Activated T-cell treated with anti-CD3 and anti-CD28 coated beads, Interleukin-2, amount 50 U/mL, for 72 hours (primary cell): ENCODE measurements around the gene PCSK2. TPM values are rescaled to one million over a fixed set of nuclear protein-coding genes. Genes with fewer than 3 reads are reported as not detected.

Source experiments
- ATAC-seq, 2 donors: fragments of 150-1000 bp; cut with Tn5 transposase; replicated peaks in 1 of 2; 2 replicates each; pipeline ENCODE4 v1.10.0; 2021; ENCODE audit warnings: moderate library complexity in 2 of 2, mild to moderate bottlenecking in 1 of 2
- DNase-seq, 2 donors: peaks; one replicate each; pipeline ENCODE4 v3.0.0; 2021 to 2022; ENCODE audit warnings: mixed read lengths in 1 of 2
- H3K27ac Mint-ChIP-seq: one replicate; pipeline ENCODE4 v1.8.0; 2022; ENCODE audit warnings: mild to moderate bottlenecking, moderate library complexity, mixed read lengths
- H3K27me3 Mint-ChIP-seq: one replicate; pipeline ENCODE4 v1.8.0; 2022; ENCODE audit warnings: low read depth, mixed read lengths
- H3K36me3 Mint-ChIP-seq, 2 donors: one replicate each; pipeline ENCODE4 v1.8.0; 2022; ENCODE audit warnings: mixed read lengths in 2 of 2, mild to moderate bottlenecking in 1 of 2; ENCODE audit not compliant: insufficient read depth in 2 of 2
- H3K4me1 Mint-ChIP-seq: one replicate; pipeline ENCODE4 v1.8.0; 2022; ENCODE audit warnings: low read depth, mixed read lengths
- H3K4me3 Mint-ChIP-seq, 2 donors: one replicate each; pipeline ENCODE4 v1.8.0; 2022; ENCODE audit warnings: mild to moderate bottlenecking in 2 of 2, mixed read lengths in 2 of 2, moderate library complexity in 2 of 2
- H3K9me3 Mint-ChIP-seq, 2 donors: one replicate each; pipeline ENCODE4 v1.8.0; 2022; ENCODE audit warnings: mixed read lengths in 2 of 2
- total RNA-seq, 2 donors: library from RNA; stranded (reverse); gene quantifications; one replicate each; pipeline ENCODE4 v1.2.3, GENCODE V29; 2022

The PCSK2 gene
- total RNA-seq, 2 donors from 2014 or later = not detected

DNA sequence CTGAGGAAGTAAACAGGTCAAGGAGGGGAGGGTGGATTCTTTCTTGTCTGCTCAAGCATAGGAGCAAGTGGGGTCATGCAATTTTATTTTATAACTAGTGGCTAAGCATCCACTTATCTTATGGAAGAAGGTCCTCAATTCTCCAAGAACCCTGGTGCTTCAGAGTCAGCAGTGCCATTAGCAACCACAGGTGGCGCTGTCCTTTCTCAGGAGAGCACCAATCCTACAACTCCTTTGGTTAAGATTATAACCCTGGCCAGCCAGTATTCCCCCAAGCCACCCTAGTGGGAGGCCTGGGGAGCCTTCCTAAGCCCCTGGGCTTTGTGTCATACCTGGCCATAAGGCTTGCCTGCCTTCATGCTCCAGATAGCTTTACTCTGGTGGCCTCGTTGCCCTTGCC lies 60.7 kb downstream of the PCSK2 start:
- Mint-ChIP-seq H3K4me1 (no peaks in the 10 kb centered on the region), H3K36me3 (no peaks in the 10 kb centered on the region), H3K9me3 (no peaks in the 10 kb centered on the region), H3K4me3 (no peak overlapping the region), H3K27me3 (no peaks in the 10 kb centered on the region), H3K27ac (no peak overlapping the region)
- no peak for DNase-seq
- no peak for ATAC-seq

- H3K4me1 Mint-ChIP-seq = no peaks in the 10 kb centered on the region
- no peaks in the 10 kb centered on the region for H3K9me3 Mint-ChIP-seq
- H3K27me3 Mint-ChIP-seq = no peaks in the 10 kb centered on the region
- no peak overlapping the region for H3K27ac Mint-ChIP-seq
- H3K4me3 Mint-ChIP-seq = no peak overlapping the region
- DNase-seq = no peak
- no peaks in the 10 kb centered on the region for H3K36me3 Mint-ChIP-seq
- ATAC-seq = no peak
Measured at GRCh38 chr20:17287998-17288397, 61.2 kb downstream of the PCSK2 start.

- Mint-ChIP-seq H3K9me3 (peaks cover 0 to 2% of the 10 kb centered on the region in 2 donors), H3K27ac (no peak overlapping the region), H3K36me3 (no peaks in the 10 kb centered on the region), H3K27me3 (no peaks in the 10 kb centered on the region), H3K4me3 (no peak overlapping the region), H3K4me1 (no peaks in the 10 kb centered on the region)
- DNase-seq (no peak), ATAC-seq (no peak)
Measured at GRCh38 chr20:17295151-17295726, 68.4 kb downstream of the PCSK2 start.

GRCh38 chr20:17295991-17296390 lies 69.2 kb downstream of the PCSK2 start:
- no peaks in the 10 kb centered on the region for H3K36me3 Mint-ChIP-seq

GRCh38 chr20:17298171-17298570 lies 71.3 kb downstream of the PCSK2 start:
- Mint-ChIP-seq H3K27ac (no peak overlapping the region), H3K36me3 (no peaks in the 10 kb centered on the region), H3K4me3 (no peak overlapping the region), H3K4me1 (no peaks in the 10 kb centered on the region), H3K27me3 (no peaks in the 10 kb centered on the region), H3K9me3 (peaks cover 0 to 2% of the 10 kb centered on the region in 2 donors)
- DNase-seq (no peak), ATAC-seq (no peak)

More at GRCh38 chr20:17295991-17296390, 69.2 kb downstream of the PCSK2 start:
- Mint-ChIP-seq H3K27ac (no peak overlapping the region), H3K27me3 (no peaks in the 10 kb centered on the region), H3K4me1 (no peaks in the 10 kb centered on the region), H3K9me3 (peaks cover 0 to 2% of the 10 kb centered on the region in 2 donors), H3K4me3 (no peak overlapping the region)
- ATAC-seq = no peak
- DNase-seq = no peak

DNA sequence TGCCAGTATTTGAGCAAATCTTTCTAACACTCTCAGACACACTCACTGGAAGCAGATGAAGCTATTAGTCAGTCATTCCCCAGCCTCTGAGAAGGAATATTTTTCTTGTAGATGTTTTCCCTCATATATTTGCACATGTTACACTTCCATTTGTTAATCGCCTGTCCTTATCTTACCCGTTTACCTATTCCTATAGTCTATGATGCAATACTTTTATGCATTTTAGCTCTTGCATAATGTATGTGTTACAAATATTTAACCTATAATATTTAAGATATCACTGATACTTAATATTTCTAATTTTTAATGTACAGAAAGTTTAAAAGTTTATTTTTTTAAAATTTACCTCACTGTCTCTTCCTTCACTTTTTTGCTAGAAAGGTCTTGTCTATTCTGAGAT lies 71.9 kb downstream of the PCSK2 start:
- ATAC-seq = no peak
- H3K4me3 Mint-ChIP-seq = no peak overlapping the region

GRCh38 chr20:17300113-17300512 lies 73.3 kb downstream of the PCSK2 start:
- Mint-ChIP-seq H3K27me3 (peaks cover 3% of the 10 kb centered on the region), H3K4me3 (no peak overlapping the region), H3K36me3 (no peaks in the 10 kb centered on the region), H3K4me1 (no peaks in the 10 kb centered on the region), H3K27ac (no peak overlapping the region), H3K9me3 (no peaks in the 10 kb centered on the region)
- no peak for DNase-seq
- ATAC-seq = no peak

More for the DNA sequence above, 71.9 kb downstream of the PCSK2 start:
- no peaks in the 10 kb centered on the region for H3K4me1 Mint-ChIP-seq
- no peak overlapping the region for H3K27ac Mint-ChIP-seq
- DNase-seq = no peak
- no peaks in the 10 kb centered on the region for H3K27me3 Mint-ChIP-seq
- H3K36me3 Mint-ChIP-seq = no peaks in the 10 kb centered on the region
- peaks cover 0 to 2% of the 10 kb centered on the region in 2 donors for H3K9me3 Mint-ChIP-seq

DNA sequence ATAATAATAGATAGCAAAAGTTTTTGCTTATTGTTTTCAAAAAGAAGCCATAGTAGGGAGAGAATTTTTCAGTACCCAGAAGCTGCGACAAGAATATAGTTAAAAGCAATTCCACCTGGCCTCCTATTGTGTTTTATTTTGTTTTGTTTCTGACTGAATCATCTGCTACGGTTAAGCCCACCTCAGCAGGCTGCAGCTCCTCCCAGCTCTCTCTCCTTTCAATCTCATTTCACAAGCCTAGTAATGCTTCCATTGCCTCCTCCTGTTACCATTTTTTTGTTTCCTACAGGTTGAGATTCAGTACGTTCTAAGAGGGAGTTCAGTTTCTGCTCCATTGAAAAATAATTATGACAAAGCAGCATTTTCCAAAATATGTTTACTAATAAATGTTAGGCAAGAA lies 77.9 kb downstream of the PCSK2 start:
- Mint-ChIP-seq H3K4me1 (no peaks in the 10 kb centered on the region), H3K27ac (no peak overlapping the region), H3K36me3 (no peaks in the 10 kb centered on the region), H3K9me3 (peaks cover 3 to 4% of the 10 kb centered on the region in 2 donors), H3K27me3 (peaks cover 6% of the 10 kb centered on the region), H3K4me3 (no peak overlapping the region)
- no peak for DNase-seq
- ATAC-seq = no peak

- Mint-ChIP-seq H3K9me3 (peaks cover 3 to 5% of the 10 kb centered on the region in 2 donors), H3K4me1 (no peaks in the 10 kb centered on the region), H3K4me3 (no peak overlapping the region), H3K36me3 (no peaks in the 10 kb centered on the region), H3K27ac (no peak overlapping the region), H3K27me3 (peaks cover 6% of the 10 kb centered on the region)
- DNase-seq (no peak), ATAC-seq (no peak)
Measured at GRCh38 chr20:17306427-17306826, 79.6 kb downstream of the PCSK2 start.

- H3K4me3 Mint-ChIP-seq = no peak overlapping the region
- peaks cover 38% of the 10 kb centered on the region for H3K27me3 Mint-ChIP-seq
- H3K36me3 Mint-ChIP-seq = no peaks in the 10 kb centered on the region
- no peak for ATAC-seq
- no peak for DNase-seq
- H3K4me1 Mint-ChIP-seq = no peaks in the 10 kb centered on the region
- no peak overlapping the region for H3K27ac Mint-ChIP-seq
- peaks cover 0 to 2% of the 10 kb centered on the region in 2 donors for H3K9me3 Mint-ChIP-seq
Measured at GRCh38 chr20:17314264-17314663, 87.4 kb downstream of the PCSK2 start.

DNA sequence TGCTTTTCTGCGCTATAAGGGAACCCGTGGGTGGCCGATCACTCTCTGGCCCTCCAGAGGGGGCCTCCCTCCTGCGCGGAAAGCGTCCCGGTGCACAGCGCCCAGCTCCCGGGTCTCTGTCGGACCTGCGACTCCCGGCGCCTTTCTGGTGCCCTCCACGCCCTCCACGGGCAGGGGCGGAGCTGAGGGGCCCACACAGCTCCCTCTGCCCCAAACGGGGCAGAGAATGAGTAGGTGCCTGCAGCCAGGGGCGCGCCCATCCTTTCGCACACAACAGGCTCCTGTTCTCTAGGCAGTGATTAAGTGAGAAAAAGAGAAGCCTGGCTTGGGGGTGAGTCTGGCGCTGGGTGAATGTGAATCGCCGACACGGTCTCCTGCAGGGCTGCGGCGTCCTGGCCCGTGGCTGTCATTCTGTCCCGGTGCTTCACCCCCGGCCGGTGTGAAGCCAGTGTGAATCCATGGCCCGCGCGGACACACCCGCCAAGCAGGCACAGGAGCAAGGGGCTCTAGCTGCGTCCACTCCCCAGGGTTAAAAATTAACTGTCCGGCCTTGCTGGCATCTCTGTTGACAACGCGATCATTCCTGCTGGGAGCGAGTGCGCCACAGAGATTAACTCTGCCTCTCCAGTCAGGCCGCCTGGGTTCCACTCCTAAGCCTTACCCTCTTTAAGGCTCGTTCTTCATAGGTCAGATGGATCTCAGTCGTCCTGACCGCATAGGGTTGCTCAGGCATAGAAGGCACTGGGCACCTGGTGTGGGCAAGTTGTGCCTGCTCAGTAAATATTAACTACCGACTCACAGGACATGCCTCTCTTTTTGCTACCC lies 88.8 kb downstream of the PCSK2 start:
- H3K9me3 Mint-ChIP-seq = no peaks in the 10 kb centered on the region
- no peaks in the 10 kb centered on the region for H3K4me1 Mint-ChIP-seq
- no peak for DNase-seq
- no peak overlapping the region for H3K27ac Mint-ChIP-seq
- ATAC-seq = no peak
- H3K36me3 Mint-ChIP-seq = no peaks in the 10 kb centered on the region
- no peak overlapping the region for H3K4me3 Mint-ChIP-seq
- H3K27me3 Mint-ChIP-seq = peaks cover 38% of the 10 kb centered on the region

GRCh38 chr20:17316316-17317038 lies 89.6 kb downstream of the PCSK2 start:
- Mint-ChIP-seq H3K27me3 (peaks cover 38% of the 10 kb centered on the region), H3K27ac (no peak overlapping the region), H3K9me3 (no peaks in the 10 kb centered on the region), H3K4me3 (no peak overlapping the region), H3K4me1 (no peaks in the 10 kb centered on the region), H3K36me3 (no peaks in the 10 kb centered on the region)
- no peak for DNase-seq
- ATAC-seq = no peak

DNA sequence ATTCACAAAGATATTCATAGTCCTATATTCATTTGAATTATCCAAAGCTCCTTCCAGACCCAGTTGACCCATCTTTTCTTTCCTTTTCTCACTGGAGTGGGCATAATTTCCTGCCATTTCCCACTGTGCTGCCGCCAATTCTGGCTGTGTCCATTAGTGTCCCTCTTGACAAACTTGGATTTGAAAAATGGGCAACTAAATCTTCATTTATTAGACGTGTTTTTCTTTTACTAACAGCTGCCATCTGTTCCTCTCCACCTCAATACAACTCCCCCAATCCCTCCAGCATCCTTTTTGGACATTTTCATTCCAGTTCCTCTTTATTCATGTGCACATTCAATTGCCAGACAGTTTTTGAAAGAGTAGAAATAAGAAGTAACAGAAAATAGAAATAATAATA lies 90.5 kb downstream of the PCSK2 start:
- Mint-ChIP-seq H3K27me3 (peaks cover 38% of the 10 kb centered on the region), H3K36me3 (no peaks in the 10 kb centered on the region), H3K4me1 (no peaks in the 10 kb centered on the region), H3K9me3 (no peaks in the 10 kb centered on the region), H3K4me3 (no peak overlapping the region), H3K27ac (no peak overlapping the region)
- ATAC-seq (no peak), DNase-seq (no peak)
